GM19328 (cell line): ENCODE measurements around the gene KIF6.
"Not testable (repeated sequence)": the region's sequence is repeated elsewhere in the genome, so short reads cannot be mapped to it uniquely, and the experiment has no call there.

Experiments used
- ATAC-seq: cut with Tn5 transposase; IDR thresholded peaks from one replicate; pipeline ENCODE4 v1.9.1; 2021; ENCODE audit warnings: mild to moderate bottlenecking, moderate library complexity; ENCODE audit not compliant: unreplicated experiment

The KIF6 gene

GRCh38 chr6:39302669-39303424, 422.4 kb downstream of the KIF6 start:
- peak; percentile 76 for ATAC-seq

- no peak for ATAC-seq
Measured at GRCh38 chr6:39302011-39302410, 423.2 kb downstream of the KIF6 start.

GRCh38 chr6:39301606-39302005, 423.6 kb downstream of the KIF6 start:
- no peak for ATAC-seq

GRCh38 chr6:39300739-39301138, 424.5 kb downstream of the KIF6 start:
- ATAC-seq, result no peak

GRCh38 chr6:39298061-39298460, 427.1 kb downstream of the KIF6 start:
- ATAC-seq, result no peak

GRCh38 chr6:39296745-39297640, 428.2 kb downstream of the KIF6 start:
- ATAC-seq, result no peak

GRCh38 chr6:39295611-39296011, 429.6 kb downstream of the KIF6 start:
- no peak for ATAC-seq

GRCh38 chr6:39294899-39295298, 430.3 kb downstream of the KIF6 start:
- ATAC-seq, result no peak

- ATAC-seq, result no peak
Measured at GRCh38 chr6:39294133-39294532, 431.1 kb downstream of the KIF6 start.

GRCh38 chr6:39292637-39293036, 432.6 kb downstream of the KIF6 start:
- ATAC-seq, result no peak

GRCh38 chr6:39289490-39289889, 435.7 kb downstream of the KIF6 start:
- ATAC-seq, result no peak

- ATAC-seq, result no peak
Measured at GRCh38 chr6:39287601-39288000, 437.6 kb downstream of the KIF6 start.

- ATAC-seq, result not testable (repeated sequence)
Measured at GRCh38 chr6:39286596-39286995, 438.6 kb downstream of the KIF6 start.

- no peak for ATAC-seq
Measured at GRCh38 chr6:39282774-39283173, 442.4 kb downstream of the KIF6 start.

- ATAC-seq, result no peak
Measured at GRCh38 chr6:39281312-39281980, 443.8 kb downstream of the KIF6 start.

GRCh38 chr6:39280247-39280731, 444.9 kb downstream of the KIF6 start:
- ATAC-seq, result no peak
